Measurements from ENCODE around the gene LGALS7.

Gene LGALS7

DNA sequence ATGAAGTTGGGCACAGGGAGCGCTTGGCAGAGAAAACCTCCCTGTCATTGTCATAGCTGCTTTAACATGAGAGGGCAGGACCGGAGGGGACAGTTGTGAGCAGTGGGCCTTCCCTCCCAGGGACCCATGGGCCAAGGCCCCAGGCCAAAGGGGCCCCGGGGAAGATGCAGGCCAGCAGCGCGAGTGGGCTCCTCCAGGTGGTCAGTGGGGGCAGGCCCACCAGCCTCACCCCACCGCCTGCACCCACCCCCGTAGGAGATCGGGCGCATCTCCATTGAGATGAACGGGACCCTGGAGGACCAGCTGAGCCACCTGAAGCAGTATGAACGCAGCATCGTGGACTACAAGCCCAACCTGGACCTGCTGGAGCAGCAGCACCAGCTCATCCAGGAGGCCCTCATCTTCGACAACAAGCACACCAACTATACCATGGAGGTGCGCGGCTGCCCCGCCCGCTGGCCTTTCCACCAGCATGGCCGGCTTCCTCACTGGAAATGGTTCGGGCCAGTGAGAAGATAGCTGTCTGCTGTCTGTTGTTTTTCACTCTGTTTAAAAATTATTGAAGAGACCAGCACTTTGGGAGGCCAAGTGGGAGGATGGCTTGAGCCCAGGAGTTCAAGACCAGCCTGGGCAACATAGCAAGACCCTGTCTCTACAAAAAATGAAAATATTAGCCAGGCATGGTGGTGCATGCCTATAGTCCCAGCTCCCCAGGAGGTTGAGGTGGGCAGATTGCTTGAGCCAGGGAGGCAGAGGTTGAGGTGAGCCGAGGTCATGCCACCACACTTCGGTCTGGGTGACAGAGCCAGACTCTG is 47.6 kb downstream of the LGALS7 start:
- no peak for DNase-seq

DNA sequence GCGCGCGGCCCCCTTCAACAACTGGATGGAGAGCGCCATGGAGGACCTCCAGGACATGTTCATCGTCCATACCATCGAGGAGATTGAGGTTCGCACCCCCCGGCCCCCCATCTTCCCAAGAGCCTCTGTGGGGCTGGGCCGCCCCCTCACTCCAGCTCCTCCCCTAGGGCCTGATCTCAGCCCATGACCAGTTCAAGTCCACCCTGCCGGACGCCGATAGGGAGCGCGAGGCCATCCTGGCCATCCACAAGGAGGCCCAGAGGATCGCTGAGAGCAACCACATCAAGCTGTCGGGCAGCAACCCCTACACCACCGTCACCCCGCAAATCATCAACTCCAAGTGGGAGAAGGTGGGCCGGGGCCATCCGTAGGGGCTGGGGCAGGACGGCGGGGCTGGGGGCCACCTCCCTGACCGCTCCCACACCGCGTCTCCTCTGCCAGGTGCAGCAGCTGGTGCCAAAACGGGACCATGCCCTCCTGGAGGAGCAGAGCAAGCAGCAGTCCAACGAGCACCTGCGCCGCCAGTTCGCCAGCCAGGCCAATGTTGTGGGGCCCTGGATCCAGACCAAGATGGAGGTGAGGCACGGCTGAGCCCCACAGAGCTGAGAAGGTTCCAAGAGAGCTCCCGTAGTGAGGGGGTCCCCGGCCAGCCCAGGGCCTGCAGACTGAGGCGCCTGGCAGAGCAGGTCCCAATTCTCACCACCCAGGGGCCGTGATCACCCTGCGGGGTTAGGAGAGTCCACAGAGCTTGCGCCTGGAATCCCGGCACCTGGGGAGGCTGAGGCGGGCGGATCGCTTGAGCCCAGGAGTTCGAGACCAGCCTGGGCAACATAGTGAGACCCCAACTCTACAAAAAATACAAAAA is 49.1 kb downstream of the LGALS7 start:
- no peak for DNase-seq

DNA sequence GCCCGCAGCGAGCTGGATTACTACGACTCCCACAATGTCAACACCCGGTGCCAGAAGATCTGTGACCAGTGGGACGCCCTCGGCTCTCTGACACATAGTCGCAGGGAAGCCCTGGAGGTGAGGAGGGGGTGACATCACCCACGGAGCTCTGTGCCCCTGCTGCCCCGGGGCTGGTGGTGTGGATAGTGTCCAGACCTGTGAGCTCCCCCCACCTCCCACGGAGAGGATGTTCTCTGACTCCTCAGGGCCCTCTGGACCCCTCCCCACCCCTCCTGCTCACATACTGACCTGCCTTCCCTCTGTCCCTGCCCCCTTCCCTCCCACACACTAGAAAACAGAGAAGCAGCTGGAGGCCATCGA is 49.7 kb downstream of the LGALS7 start:
- DNase-seq: no peak

GRCh38 chr19:38722947-38723605 is 50.2 kb downstream of the LGALS7 start:
- no peak for DNase-seq

DNA sequence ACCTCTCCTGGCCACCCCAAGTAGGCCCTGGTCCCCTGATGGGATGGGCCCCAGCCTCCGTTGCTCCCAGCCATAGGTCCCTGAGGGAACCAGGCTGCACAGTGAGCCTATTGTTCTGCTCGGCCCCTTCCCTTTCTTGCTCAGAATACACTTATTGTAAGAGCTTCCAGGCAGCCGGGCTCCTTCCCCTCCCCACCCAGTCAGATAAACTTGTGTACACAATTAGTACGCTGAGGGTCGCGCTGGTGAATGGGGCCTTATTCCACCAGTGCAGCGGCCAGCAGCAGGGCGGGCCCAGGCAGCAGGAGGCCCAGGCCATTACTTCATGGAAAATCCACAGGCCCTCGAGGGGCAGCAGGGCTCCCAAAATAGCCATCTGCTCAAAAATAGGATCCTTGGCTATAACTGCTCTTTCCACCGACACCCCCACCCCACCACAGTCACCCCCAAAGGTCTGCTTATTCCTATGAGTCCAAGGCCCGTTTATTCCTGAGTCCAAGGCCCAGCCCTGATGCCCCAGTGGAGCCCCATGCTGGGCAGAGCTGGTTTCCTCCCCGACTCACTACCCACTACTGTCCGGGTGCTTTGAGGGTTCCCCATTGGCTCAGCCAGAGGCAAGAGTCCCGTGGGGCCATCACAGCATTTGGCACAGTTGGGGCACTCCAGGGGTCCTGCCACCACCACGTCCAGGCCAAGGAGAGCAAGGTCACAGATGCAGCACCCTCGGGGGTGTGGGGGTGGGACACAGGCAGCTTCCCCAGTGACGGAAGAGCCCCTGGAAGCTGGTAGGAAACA is 51.1 kb downstream of the LGALS7 start:
- no peak for DNase-seq

GRCh38 chr19:38721496-38721895 is 51.8 kb downstream of the LGALS7 start:
- DNase-seq: no peak

Data from COR-L47 (cell line).